ENCODE results near the gene CCL21.

DNA sequence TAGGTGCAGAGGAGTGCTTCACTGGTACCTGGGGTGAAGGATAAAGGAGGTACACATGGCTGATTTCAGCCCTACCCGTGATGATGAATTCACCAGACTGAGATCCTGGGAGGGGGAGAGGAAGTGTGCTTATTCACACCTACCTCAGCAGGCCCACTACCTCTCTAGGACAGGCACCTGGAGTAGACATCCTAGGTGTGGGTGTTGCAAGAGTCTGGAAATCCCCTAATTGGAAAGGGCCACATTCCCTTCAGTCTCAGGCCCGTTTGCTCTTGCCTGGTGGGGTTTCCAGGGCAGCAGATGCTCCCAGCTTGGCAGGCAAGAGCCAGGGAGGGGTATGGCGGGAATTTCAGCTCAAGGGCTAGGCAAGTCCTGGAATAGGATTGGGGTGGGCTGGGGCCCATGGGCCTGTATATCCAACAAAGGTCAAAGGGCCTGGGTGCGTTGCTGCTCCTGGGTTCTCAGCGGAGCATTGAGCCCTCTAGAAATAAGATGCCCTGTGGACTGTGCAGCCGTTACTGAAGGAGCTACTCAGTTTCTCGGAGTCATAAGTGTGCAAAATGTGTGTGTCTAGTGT lies 5.8 kb upstream of the CCL21 start:
- TF ChIP-seq, protein P1, sequence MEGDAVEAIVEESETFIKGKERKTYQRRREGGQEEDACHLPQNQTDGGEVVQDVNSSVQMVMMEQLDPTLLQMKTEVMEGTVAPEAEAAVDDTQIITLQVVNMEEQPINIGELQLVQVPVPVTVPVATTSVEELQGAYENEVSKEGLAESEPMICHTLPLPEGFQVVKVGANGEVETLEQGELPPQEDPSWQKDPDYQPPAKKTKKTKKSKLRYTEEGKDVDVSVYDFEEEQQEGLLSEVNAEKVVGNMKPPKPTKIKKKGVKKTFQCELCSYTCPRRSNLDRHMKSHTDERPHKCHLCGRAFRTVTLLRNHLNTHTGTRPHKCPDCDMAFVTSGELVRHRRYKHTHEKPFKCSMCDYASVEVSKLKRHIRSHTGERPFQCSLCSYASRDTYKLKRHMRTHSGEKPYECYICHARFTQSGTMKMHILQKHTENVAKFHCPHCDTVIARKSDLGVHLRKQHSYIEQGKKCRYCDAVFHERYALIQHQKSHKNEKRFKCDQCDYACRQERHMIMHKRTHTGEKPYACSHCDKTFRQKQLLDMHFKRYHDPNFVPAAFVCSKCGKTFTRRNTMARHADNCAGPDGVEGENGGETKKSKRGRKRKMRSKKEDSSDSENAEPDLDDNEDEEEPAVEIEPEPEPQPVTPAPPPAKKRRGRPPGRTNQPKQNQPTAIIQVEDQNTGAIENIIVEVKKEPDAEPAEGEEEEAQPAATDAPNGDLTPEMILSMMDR (IDR thresholded peaks at IDR 0.05), result no peak
- TF ChIP-seq POLR2AphosphoS5 (IDR thresholded peaks at IDR 0.05; ENCODE audit: low read depth, low read length) (no peak), TCF7L2 (IDR thresholded peaks at IDR 0.05; ENCODE audit: low read depth, low read length) (no peak), SIN3A (IDR thresholded peaks at IDR 0.05; ENCODE audit: borderline replicate concordance, insufficient read depth, low read depth, low read length) (no peak)
- TF ChIP-seq, protein P2, sequence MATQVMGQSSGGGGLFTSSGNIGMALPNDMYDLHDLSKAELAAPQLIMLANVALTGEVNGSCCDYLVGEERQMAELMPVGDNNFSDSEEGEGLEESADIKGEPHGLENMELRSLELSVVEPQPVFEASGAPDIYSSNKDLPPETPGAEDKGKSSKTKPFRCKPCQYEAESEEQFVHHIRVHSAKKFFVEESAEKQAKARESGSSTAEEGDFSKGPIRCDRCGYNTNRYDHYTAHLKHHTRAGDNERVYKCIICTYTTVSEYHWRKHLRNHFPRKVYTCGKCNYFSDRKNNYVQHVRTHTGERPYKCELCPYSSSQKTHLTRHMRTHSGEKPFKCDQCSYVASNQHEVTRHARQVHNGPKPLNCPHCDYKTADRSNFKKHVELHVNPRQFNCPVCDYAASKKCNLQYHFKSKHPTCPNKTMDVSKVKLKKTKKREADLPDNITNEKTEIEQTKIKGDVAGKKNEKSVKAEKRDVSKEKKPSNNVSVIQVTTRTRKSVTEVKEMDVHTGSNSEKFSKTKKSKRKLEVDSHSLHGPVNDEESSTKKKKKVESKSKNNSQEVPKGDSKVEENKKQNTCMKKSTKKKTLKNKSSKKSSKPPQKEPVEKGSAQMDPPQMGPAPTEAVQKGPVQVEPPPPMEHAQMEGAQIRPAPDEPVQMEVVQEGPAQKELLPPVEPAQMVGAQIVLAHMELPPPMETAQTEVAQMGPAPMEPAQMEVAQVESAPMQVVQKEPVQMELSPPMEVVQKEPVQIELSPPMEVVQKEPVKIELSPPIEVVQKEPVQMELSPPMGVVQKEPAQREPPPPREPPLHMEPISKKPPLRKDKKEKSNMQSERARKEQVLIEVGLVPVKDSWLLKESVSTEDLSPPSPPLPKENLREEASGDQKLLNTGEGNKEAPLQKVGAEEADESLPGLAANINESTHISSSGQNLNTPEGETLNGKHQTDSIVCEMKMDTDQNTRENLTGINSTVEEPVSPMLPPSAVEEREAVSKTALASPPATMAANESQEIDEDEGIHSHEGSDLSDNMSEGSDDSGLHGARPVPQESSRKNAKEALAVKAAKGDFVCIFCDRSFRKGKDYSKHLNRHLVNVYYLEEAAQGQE (IDR thresholded peaks at IDR 0.05; ENCODE audit: insufficient read depth in 1 of 2, low read depth in 2 of 2, low read length in 1 of 2), result no peak
